Measurements from ENCODE around the gene DYNC2I2. TPM values are rescaled to one million over a fixed set of nuclear protein-coding genes. Genes with fewer than 3 reads are reported as not detected.

Gene DYNC2I2
- total RNA-seq, 1 experiment from 2014 or later: 58.6 TPM

DNA sequence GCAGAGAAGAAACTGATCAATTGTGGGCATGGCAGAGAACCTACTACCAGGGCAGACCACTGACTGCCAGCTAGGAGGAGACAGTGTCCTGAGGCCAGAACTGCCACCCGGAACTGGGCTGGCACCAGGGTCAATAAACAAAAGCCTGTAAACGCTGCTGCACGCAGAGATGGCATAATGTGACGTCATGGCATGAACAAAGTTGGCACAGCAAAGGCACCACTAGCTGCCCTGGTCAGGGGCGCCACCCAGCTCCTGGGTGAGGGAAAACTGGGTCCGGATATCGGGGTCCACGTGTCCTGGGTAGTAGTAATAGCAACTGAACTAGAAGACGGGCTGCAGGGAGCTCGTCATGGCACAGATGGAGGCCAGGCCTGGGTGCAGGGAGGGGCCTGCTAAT, 32.1 kb downstream of the DYNC2I2 start:
- Histone ChIP-seq H2AK5ac (ENCODE audit: insufficient read length, low read length) (no peak overlapping the region), H3T11ph (ENCODE audit: low read length) (no peak overlapping the region), H3K79me1 (ENCODE audit: insufficient read depth, low read depth, low read length, poor library complexity, severe bottlenecking) (no peaks in the 10 kb centered on the region), H3K4ac (ENCODE audit: low read depth, low read length) (no peak overlapping the region), H4K20me1 (ENCODE audit: control insufficient read depth, insufficient read depth, insufficient read length) (no peaks in the 10 kb centered on the region), H3K18ac (ENCODE audit: insufficient read length, low read depth, low read length) (no peak overlapping the region), H3K9ac (ENCODE audit: extremely low read depth, insufficient read length, low read length) (no peak overlapping the region), H2BK20ac (ENCODE audit: low read depth, low read length, poor library complexity, severe bottlenecking) (no peak overlapping the region), H2BK15ac (ENCODE audit: low read depth, low read length) (no peak overlapping the region), H3K79me2 (ENCODE audit: insufficient read depth, low read length) (no peaks in the 10 kb centered on the region), H2AFZ (ENCODE audit: low read length) (no peak overlapping the region), H3K4me2 (ENCODE audit: insufficient read depth, insufficient read length, low read length) (no peak overlapping the region), H3K23me2 (ENCODE audit: insufficient read length, low read depth, low read length, poor library complexity, severe bottlenecking) (no peaks in the 10 kb centered on the region), H3K27me3 (ENCODE audit: insufficient read depth, low read length) (no peaks in the 10 kb centered on the region), H3K9me3 (ENCODE audit: control insufficient read depth, low read depth, low read length) (no peaks in the 10 kb centered on the region), H4K91ac (ENCODE audit: insufficient read length, low read depth, low read length) (no peak overlapping the region), H3K56ac (ENCODE audit: insufficient read length, low read depth, low read length) (no peak overlapping the region), H3K14ac (ENCODE audit: insufficient read depth, low read length) (no peak overlapping the region), H4K5ac (ENCODE audit: insufficient read length, low read depth, low read length) (no peak overlapping the region), H3K27ac (ENCODE audit: insufficient read length, low read depth, low read length) (no peak overlapping the region), H3K23ac (ENCODE audit: insufficient read length, low read depth, low read length) (no peak overlapping the region), H2BK120ac (ENCODE audit: low read depth, low read length, poor library complexity, severe bottlenecking) (no peak overlapping the region), H2BK5ac (ENCODE audit: insufficient read length, low read length) (no peak overlapping the region), H2BK12ac (ENCODE audit: insufficient read length, low read depth, low read length) (no peak overlapping the region), H3K4me1 (ENCODE audit: insufficient read depth, low read length) (no peaks in the 10 kb centered on the region), H4K8ac (replicated peaks; ENCODE audit: insufficient read length, low read depth, low read length) (no peak overlapping the region)
- DNase-seq: no peak
- Mint-ChIP-seq H3K27ac (no peak overlapping the region), H3K9me3 (no peaks in the 10 kb centered on the region), H3K4me3 (no peak overlapping the region), H3K27me3 (ENCODE audit: low read depth) (no peaks in the 10 kb centered on the region), H3K4me1 (0 out of 4 replicates have a peak, but pooled peaks cover 0 to 4% of the 10 kb centered on the region in 2 experiments), H3K36me3 (ENCODE audit: insufficient read depth in 1 of 3, low read depth in 3 of 3) (peaks cover 28 to 82% (median 68%) of the 10 kb centered on the region in 3 experiments)
- TF ChIP-seq, protein P1, sequence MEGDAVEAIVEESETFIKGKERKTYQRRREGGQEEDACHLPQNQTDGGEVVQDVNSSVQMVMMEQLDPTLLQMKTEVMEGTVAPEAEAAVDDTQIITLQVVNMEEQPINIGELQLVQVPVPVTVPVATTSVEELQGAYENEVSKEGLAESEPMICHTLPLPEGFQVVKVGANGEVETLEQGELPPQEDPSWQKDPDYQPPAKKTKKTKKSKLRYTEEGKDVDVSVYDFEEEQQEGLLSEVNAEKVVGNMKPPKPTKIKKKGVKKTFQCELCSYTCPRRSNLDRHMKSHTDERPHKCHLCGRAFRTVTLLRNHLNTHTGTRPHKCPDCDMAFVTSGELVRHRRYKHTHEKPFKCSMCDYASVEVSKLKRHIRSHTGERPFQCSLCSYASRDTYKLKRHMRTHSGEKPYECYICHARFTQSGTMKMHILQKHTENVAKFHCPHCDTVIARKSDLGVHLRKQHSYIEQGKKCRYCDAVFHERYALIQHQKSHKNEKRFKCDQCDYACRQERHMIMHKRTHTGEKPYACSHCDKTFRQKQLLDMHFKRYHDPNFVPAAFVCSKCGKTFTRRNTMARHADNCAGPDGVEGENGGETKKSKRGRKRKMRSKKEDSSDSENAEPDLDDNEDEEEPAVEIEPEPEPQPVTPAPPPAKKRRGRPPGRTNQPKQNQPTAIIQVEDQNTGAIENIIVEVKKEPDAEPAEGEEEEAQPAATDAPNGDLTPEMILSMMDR (conservative IDR thresholded peaks at IDR 0.05): no peak
- no CpG with 5 or more reads among the region's 10 CpGs for WGBS (ENCODE audit: extremely low coverage, insufficient read length, low lambda C conversion rate)
